ENCODE results near the gene CENPP.

CENPP gene

GRCh38 chr9:92496396-92497176, 170.8 kb downstream of the CENPP start:
- TF ChIP-seq CTCF (IDR thresholded peaks at IDR 0.05) = no peak

GRCh38 chr9:92499701-92500100, 173.9 kb downstream of the CENPP start:
- no peak for TF ChIP-seq CTCF (IDR thresholded peaks at IDR 0.05)

- TF ChIP-seq CTCF (IDR thresholded peaks at IDR 0.05) = no peak
Observed at GRCh38 chr9:92500725-92501124, 175.0 kb downstream of the CENPP start.

- TF ChIP-seq CTCF (IDR thresholded peaks at IDR 0.05) = peak; percentile 72
Observed at GRCh38 chr9:92501671-92502393, 176.1 kb downstream of the CENPP start.

- TF ChIP-seq CTCF (IDR thresholded peaks at IDR 0.05) = no peak
Observed at GRCh38 chr9:92503156-92503555, 177.4 kb downstream of the CENPP start.

GRCh38 chr9:92504881-92505280, 179.1 kb downstream of the CENPP start:
- TF ChIP-seq CTCF (IDR thresholded peaks at IDR 0.05) = no peak

GRCh38 chr9:92506184-92506857, 180.6 kb downstream of the CENPP start:
- no peak for TF ChIP-seq CTCF (IDR thresholded peaks at IDR 0.05)
